RKO (cell line): ENCODE results near the gene KIF26A.
"Not testable (repeated sequence)": the region's sequence is repeated elsewhere in the genome, so short reads cannot be mapped to it uniquely, and the experiment has no call there.

Experiments
- DNase-seq: peaks from one replicate; pipeline ENCODE4 v3.0.0-alpha.2; 2016; ENCODE audit warnings: low spot score

KIF26A gene

DNA sequence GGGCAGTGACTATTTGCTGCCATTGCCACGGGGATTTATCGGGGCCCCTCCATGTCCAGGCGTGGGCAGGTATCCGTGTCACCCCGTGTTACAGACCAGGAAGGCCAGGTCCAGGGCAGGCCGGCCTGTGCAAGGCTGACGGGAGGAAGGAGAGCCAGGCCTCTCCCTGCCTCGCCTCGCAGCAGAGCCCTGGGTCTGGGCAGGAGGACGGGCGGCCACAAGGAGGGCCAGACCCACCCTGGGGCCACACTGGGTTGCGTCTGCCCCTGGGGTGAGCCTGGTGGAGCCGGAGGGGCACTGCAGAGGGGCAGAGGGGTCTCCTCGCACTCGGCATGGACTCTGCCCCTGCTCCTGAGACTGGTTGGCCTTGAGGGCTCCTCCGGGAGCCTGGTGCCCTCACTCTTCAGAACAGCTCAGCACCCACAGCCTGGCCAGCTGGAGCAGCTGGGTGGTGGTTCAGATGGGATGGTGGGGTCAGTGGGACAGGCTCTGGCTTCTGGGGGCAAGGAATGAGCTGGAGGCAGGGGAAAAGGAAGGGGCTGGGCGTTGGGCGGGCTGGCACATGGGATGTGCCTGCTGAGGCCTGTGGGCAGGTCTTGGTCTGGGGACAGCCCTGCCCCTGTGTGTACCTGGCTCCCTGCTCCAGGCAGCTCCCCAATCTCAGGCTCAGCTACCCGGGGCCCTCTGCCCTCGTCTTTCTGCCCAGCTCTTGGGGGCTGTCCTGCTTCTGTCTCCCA is 53.9 kb downstream of the KIF26A start:
- no peak for DNase-seq

DNA sequence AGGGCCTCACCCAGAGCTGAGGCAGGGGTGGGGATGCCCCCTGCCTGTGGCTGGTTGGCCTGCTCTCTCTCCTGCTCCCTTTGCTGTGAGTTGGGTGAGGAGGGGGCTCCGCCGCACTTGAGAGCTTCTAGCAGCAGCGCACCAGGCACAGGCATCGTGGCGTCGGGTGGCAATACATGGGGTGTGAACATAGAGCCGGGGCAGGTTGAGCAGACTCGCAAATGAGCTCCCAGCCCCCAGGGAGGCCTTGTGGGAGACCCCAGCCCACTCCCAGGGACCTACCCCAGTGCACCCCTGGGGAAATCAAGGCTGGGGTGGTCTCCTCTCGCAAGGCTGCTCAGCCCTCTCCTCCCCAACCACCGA is 54.5 kb downstream of the KIF26A start:
- DNase-seq = no peak

DNA sequence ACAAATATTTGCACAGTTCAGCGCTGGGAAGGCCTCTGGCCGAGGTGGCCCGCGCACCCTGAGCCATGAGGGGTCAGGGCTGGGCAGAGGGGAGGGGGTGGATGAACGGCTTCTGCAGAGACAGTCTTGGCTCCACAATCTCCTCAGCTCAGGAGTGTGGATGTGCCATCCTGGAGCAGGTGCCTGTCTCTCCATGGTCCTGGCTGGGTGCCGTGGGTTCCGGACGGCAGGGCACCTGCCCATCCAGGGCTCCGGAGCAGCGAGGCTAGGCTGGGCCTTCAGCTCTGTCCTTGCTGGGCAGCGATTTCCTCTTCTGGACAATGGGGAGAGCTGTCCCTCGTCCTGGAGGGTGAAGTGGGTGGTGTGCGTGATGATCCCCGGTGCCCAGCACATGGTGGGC is 55.6 kb downstream of the KIF26A start:
- no peak for DNase-seq

DNA sequence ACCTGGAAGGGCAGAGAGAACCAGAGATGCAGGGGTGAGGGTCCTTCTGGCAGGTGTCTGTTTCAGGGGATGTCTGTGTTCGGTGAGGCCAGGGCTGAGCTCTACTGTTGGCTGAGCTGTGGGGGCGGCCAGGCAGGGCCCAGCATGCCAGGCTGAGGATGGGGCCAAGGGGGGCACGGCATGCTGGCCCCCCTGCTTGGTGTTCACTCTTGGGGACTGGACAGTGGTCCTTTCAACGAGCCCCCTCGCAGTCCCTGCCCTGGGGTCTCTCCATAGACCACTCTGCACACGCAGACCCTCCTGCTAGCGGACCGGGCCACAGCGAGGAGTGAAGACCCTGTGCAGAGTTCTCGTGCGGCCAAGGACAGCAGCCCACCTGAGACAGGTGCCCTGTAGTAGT is 56.3 kb downstream of the KIF26A start:
- DNase-seq = no peak

DNA sequence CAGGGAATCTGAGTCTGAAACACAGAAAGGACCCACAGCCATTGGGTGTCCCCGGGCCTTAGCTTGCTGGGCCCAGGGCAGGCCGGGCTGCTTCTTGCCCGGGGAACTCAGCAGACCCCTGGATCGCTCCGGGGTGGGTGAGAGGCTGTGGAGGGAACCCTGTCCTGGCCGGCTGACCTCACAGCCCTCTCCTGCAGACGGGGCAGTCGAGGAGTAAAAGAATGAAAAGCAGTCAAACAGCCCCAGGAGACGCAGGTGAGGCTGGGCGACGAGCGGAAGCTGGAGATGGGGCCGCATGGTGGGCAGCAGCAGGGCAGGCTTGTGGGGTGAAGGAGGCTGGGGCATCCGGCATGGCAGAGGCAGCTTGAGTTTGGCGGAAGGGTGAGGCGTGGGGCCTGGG is 57.0 kb downstream of the KIF26A start:
- no peak for DNase-seq

DNA sequence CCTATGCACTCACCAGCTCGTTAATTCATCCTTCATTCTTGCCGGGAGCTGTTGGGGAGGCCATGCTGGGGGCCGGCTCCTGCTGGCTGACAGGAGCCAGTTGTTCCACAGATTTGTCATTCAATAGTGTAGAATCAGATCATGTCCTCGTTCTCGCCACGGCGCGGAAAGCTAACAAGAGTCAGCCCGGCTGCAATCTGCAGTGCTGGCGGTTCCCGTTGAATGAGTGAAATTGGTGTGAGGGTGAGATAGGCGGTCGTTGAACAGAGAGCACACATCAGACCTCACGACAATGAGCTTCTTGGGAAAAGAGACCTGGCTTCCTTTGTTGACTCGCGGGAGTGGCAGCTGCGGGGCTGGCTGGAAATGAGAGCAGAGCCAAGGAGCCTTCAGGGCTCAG is 57.5 kb downstream of the KIF26A start:
- DNase-seq = no peak

DNA sequence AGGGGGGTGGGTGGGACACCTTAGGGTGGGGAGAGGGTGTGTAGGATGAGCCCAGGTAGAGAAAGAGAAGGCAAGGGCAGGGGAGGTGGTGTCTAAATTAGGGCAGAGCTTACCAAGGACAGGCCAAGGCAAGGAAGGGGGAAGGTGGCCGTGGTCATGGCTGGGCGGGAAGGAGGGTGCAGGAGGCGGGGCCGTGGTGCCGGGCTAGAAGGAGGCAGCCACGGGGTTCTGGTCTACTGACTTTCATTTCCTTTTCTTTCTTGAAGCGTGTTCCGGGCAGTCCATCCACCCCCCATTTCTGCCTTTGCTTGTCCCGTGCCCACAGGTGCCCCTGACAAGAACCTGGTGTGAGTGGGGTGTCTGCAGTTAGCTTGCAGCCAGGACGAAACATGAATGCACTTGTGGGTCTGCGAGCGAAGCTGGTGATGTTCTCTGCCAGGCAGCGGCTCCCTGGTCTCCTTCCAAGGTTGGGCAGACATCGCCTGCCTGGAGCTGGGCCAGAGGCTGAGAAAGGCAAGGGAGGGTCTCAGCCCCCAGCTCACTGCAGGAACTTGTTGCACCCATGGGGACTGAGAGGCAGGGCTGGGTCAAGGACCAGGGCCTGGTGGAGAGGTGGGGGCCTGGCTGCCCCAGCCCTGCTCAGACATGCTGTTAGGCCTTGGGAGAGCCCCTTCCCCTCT is 58.2 kb downstream of the KIF26A start:
- DNase-seq = no peak

DNA sequence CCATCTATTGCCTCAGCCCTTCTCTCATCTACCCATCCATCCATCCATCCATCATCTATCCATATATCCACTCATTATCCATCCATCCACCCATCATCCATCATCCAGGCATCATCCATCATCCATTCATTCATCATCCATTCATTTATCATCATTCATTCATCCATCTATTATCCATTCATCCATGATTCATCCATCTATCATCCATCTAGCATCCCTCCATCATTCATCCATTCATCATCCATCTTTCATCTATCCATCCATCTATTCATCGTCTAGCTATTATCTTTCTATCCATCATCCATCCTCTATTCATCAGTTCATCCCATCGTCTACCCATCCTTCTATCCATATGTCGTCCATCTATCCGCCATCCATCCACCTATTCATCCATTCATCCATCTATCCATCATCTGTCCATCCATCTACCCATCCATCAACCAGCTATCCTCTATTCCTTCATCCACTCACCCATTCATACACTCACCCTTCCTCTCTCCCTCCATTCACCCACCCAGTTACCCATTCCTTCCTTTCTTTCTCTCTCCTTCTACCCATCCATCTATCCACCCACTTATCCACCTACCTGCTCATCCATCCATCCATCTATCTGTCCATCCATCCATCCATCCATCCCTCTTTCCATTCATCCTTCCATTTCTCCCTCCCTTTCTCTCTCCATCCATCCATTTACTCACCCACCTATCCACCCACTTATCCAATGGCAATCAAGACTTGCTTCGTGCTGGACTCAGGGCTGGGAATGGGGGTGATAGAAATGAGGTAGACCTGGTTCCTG is 59.3 kb downstream of the KIF26A start:
- no peak for DNase-seq

DNA sequence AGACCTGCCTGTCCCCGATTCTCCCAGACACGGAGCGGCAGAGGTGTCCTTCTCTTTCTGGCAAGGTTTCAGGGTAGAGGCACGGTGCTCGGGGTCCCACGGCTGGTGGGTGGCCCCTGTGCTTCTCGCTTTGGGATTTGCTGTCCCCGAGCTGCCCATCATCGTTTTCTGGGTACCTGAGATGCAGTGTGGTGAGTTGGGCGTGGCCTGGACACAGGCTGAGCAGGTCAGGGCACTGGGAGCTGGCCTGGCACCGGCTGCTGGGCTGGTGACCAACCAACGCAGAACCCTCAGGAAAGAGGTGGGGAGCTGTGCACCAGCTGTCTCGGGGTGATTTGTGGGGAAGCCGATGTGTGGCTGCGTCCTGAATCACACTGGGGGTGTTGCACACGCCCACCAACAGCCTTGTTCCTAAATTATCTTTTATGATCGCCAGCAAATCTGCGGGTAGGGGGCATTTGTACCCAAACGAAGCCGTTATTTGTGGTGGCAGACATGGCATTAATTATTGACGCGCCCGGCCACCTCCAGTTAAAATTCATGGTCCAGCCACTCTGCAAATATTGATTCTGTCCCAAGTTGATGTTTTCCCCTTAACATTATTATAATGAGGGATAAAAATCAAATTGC is 61.0 kb downstream of the KIF26A start:
- DNase-seq = no peak

DNA sequence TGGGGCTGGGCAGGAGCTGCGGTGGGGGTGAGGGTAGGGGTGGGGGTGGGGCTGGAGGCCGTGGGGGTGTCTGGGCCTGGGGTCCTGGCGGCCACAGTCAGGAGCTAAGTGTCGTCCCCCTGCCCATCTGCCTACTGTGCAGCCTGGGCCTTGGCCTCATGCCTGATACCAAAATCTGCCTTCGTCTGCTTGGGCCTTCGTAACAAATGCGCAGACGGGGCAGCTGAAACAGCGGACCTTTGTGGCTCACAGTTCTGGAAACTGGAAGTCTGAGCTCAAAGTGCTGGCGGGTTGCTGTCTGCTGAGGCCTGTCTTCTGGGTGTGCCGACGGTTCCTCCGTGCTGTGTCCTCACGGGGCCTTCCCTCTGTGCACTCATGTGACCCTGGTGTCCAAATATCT is 61.7 kb downstream of the KIF26A start:
- DNase-seq = no peak

DNA sequence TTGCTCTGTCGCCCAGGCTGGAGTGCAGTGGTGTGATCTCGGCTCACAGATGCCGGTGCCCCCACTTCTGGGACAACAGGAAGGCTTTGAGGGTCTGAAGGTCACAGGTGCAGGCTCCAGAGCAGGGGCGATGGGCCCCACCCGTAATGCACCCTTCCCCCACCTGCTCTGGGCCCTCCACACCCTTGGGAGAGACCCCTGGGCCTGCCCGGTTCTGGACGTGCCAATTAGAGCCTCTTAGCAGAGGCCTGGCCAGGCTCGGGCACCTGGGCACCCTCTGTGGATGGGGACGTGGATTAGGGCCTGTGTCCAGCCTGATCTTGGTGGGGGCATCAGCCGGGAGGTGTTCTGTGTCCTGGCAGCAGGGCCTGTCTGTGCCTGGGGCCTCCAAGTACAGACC is 62.2 kb downstream of the KIF26A start:
- no peak for DNase-seq

DNA sequence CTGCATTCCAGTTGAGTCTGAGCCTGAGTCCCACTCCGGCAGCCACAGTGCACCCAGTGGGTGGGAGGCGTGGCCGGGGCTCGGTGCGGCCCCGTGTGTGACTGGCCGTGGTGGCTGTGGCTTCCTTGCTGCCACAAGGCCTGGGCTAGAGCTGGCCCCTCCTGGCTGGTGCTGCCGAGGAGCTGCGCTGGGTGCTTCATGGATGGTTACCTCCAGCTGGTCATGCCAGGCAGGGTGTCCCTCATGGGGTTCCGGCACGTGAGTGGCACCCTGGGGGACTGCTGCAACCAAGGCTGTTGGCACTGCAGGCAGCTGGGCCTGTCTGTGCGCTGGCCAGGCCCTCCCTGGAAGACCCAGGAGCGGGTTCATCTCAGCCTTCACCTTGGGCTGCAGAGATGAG is 62.7 kb downstream of the KIF26A start:
- no peak for DNase-seq

DNA sequence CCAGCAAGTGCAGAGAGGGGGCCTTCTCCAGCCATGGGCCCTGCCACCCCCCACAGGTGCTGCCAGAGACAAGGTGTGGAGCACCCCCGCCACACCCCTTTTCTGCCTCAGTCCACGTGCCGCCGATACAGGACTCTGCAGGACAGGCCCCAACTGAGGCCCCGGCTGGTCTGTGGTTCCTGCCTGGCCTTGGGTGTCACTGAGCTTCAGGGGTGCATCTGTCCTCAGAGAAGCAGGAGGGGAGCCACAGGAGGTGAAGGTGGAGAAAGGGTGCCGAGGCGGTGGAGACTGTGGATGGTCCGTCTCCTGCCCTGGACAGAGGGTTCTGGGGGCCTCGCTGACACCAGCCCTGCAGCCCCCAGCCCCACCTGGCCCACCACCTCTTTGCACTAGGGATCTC is 63.1 kb downstream of the KIF26A start:
- DNase-seq = no peak

DNA sequence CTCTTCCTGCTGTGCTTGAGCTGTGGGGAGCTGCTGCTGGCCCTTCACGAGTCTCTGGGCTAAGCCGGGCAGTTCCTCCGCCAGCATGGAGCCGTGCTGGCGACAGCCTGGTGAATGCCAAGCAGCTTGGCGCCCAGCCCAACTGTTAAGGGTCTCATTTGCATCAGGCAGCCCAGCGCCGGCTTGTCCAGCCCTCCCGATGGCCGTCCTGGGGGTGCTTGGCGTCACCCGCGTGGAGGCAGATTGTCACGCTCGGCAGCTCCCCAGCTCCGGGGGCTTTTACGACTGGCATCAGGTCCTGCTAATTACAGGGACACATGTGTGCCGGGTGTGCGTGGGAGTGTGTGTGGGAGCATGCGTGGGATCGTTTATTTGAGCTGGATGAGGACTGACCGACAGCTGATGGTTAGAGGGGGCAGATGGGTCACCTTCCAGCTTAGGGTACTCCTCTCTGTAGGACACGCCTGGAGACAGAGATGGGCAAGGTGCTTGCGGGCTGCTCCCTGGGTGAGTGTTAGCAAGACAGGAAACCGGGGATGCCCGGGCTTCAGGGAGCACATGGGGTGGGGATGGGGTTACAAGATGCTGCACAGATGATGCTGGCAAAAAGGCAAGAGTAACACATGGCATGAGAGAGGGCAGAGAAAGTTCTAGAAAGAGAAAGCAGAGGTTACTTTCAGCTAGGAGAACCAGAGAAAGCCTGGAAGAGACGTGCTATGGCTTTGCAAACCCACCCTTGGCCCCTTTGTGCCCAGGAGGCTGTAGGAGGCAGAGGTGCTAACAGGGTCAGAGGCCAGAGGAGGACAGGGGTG is 64.1 kb downstream of the KIF26A start:
- DNase-seq = no peak

DNA sequence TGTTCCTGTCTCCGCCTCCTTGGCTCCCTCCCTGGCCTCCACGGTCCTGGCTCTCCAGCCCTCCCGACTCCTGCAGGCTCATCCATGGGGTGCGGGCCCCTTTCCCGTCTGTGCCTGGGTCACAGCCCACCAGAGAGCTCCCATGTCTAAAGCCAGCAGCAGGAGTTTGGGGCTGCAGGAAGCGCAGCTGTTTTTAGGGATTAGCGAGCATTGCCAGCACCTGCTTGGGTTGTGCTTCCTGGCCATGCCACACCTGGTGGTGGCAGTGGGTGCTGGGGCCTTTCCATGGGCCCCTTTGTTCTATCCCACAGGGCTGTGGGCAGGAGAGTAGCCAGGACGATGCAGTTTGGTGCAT is 64.7 kb downstream of the KIF26A start:
- no peak for DNase-seq

DNA sequence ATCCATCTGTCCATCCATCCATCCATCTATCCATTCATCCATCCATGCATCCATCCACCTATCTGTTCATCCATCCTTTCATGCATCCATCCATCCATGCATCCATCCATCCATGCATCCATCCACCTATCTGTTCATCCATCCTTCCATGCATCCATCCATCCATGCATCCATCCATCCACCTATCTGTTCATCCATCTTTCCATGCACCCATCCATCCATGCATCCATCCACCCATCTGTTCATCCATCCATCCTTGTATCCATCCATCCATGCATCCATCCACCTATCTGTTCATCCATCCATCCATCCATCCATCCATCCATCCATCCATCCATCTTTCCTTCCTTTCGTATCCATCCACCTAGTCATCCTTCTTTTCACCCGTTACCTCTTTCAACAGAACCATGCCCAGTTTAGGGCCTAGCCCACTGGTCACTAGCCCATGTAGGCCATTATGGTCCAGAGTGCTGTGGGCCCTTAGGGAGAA is 66.3 kb downstream of the KIF26A start:
- DNase-seq = no peak

DNA sequence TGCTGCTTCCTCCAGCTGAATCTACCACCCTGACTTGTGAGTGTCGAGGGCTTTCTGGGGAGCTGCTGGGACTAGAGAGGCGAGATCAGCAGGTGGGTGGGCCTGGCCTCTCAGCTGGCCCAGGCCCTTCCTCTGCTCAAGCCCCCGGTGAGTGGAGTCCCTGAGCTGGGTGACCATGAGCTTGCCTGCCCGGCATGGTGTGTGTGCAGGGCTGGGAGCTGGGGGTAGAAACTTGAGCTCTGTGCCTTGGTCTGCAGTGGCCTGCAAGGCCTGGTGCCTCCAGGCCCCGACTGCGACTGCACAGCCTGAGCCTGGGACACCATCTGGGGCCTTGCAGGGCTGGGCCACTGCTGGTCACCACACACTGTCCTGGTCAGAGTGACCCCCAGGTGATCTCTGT is 67.4 kb downstream of the KIF26A start:
- DNase-seq = no peak

DNA sequence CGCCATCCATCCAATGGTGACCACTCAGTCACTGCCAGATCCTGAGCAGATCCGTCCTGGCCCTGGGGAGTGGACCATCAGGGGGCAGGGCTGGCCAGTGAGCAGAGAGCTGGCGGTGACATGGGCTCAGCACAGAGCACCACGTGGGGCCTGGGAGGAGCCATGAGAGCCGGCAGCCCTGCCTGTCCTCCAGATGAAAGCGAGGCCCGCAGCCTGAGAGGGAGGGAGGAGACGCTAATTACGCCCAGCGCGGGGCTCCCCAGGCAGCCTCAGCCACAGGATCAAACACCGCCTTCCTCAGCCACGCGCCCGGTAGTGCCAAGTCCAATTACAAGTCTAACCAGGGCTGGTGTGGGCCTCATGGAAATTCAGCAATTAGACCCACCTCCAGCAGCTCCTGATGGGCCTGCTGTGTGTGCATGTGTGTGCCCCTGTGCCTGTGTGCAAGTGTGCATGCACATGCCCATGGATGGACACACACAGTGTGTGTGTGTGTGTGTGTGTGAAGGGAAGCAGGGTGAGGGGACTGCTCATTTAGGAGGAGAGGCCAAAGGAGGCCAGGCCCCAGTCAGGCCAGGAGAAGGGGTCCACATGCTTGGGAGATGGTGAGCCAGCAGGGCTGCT is 68.0 kb downstream of the KIF26A start:
- DNase-seq = no peak

DNA sequence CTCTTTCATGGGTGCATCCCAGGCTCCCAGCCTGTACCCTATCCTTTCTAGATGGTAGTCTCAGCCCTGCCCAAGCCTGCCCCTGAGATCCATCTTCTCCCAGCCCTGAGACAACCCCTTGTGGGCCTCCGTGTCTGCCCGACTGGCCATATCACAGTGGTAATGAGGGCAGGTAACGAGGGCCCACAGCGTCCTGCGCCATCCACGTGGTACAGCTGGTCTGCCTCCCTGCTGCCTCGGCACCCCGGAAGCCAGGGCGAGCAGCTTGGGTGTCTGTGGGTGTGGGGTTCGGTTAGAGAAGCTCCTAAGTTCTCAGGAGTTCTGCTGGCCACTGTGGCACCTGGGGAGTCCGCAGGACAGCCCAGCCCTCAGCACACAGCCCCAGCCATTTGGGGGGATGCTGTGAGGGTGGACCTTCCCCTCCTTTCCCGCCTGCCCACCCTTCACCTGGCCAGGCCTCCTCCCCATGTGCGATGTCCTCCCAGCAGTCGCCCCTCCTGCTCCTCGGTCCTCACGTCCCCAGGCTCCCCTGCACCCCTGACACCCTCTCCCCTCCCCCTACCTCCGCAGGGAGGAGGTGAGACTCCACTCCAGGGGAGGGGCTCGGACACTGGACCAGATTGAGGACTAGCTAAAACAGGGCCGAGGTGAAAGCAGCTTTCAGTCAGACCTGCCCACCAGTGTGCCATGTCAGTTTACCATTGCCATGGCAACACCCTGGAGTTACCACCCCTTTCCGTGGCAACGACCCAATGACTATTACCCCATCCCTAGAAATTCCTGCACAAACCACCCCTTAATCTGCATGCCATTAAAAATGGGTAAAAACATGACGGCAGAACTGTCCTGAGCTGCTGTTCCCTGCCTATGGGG is 69.0 kb downstream of the KIF26A start:
- no peak for DNase-seq

DNA sequence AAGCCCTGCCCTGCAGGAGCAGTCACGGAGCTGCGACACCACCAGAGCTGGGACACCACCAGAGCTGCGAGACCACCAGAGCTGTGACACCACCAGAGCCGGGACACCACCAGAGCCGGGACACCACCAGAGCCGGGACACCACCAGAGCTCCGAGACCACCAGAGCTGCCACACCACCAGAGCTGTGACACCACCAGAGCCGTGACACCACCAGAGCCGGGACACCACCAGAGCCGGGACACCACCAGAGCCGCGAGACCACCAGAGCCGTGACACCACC is 69.6 kb downstream of the KIF26A start:
- DNase-seq = not testable (repeated sequence)

DNA sequence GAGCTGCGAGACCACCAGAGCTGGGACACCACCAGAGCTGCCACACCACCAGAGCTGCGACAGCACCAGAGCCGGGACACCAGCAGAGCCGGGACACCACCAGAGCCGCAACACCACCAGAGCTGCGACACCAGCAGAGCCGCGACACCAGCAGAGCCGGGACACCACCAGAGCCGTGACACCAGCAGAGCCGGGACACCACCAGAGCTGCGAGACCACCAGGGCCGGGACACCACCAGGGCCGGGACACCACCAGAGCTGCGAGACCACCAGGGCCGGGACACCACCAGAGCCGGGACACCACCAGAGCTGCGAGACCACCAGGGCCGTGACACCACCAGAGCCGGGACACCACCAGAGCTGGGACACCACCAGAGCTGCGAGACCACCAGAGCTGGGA is 69.9 kb downstream of the KIF26A start:
- DNase-seq = not testable (repeated sequence)
